DMS 273 (cell line): ENCODE data around the gene RWDD3.

Source experiments
- DNase-seq: peaks from one replicate; lab custom pipeline; 2025; ENCODE audit not compliant: unreplicated experiment; lab: John Stamatoyannopoulos, UW

RWDD3 gene

DNA sequence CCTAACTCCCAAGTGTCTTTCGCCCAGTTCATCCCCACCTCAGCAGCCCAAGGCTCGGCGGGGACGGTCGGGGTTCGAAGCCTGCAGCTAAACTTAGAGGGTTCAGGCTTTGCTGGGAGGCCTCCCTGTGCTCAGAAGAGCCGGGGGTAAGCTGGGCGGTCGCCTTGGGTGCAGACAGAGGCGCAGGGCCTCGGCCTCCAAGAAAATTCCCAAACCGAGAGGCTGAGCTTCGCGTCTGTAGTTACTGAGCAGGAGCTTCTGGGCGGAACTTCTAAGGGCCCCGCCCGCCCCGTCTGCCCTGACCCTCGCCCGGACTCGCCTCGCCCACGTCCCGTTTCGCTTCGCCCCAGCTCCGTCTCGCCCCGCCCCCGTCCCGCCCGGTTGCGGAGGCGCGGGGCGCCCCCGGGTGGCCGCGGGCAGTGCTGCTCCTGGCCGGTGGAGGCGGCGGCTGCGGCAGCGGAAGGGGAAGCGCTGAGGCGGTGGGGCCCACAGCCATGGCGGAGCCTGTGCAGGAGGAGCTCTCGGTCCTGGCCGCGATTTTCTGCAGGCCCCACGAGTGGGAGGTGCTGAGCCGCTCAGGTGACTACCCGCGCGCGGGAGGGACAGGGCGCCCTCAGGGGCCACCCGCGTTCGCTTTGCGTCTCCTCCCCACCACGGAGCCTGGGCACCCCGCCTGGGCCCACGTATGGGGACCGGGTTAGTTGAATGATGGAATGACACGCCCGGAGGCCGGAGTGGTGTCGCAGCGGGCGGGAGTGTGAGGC is at the start of gene RWDD3:
Gene RWDD3 (plus strand): TSS at position 474 of the 764 bp plus-strand sequence. CDS start 21 bp downstream, at position 495.
- DNase-seq, result peak; percentile 97

- no peak for DNase-seq
These were observed 47.9 kb upstream of the RWDD3 start for GRCh38 chr1:95186149-95186548.

DNA sequence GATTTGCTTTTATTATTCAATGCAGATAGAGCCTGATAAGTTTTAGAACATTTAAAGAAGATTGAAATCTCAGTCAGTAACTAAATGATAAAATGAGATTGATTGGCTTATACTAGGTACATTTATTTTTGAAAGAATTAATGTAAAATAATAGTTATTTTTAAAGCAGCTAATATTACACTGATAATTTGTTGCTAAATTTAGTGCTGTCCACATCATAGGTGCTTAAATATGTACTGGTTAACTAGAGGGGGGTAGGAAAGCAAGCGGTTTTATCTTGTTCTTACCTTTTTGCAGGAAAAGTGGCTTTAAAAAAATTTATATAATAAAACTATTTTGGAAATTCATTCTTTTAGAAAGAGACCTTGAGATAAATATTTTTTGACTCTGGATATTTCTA is 40.4 kb upstream of the RWDD3 start:
- DNase-seq, result no peak

DNA sequence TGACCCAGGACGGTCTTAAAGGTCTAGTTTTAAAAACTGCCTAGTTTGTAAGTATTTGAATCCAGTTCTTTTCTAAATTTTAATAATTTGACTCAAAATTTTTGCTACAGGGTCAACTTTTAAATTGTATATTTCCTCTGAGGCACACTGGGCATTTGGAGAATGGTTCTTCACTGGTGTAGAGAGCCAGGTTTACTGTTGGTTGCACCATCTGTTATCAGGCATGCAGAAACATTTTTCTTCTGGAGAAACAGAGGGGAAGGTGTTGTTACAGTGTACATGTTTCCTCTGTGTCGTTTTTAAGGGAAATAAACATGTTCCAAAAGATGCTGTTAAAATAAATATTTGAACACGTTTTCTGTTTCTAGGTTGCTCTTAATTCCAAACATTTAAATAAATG is 39.0 kb upstream of the RWDD3 start:
- DNase-seq, result peak; percentile 61

DNA sequence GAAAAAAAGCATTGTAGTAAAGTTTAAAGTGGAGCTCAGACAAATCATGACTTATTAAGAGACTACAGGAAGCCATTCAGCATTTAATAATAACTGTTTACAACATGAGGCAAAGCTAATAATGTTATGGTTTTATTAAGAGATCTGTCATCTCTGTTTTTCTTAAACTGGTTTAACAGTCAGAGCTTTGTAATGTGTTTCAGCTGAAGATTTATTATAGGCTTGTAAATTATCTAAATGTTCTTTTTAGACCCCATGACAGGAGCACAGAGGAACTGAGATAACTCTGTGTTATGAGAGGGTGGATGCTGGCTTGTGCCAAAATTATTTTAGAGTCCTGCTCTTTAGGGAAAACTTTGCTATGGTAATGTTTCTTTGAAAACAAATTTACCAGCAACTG is 38.0 kb upstream of the RWDD3 start:
- DNase-seq, result no peak

DNA sequence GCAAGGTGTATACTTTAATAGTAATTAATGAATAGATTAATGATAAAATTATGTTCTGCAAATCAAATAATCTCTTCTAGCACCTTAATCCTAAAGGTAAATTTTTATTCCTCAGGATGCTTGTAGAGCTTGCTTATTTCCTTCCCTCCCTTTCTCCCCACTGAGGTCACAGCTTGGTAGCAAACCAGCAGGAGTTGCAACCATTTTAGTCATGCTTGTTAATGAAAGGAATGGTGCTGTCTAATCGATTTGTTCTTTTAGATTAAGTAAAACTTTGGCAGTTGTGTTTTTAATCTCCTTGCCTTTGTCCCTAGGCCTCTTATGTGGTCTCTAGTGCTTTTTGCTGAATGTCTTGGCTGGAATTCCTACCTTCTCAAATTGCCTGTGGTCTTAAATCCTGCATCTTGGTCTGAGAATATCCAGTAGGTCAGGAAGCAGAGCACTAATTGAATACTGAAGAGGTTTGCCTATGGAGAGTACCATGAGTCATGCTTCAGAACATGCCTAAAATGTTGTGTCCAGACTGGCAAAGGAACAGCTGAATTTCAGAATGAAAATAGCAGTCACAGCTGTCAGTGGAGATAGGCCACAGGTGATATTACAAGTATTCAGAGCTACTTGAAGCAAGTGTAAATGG is 36.3 kb upstream of the RWDD3 start:
- peak; percentile 72 for DNase-seq

DNA sequence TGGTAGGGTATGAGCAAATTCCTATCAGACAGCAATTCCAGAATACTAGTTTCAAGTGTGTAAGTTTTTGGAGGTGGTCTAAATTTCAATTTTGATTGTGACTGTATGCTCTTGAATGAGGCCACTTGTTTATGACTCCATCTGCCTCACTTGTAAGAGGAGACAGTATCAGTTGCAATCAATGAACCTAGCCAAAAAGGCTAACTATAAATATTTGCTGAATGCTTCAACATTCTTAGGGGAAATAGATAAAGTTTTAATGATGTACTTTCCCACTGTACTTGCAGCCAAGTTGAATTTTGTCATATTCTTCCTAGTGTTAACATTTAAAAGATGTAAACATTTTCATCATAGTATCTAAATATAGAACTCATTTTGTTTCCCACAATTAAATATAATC is 32.1 kb upstream of the RWDD3 start:
- DNase-seq, result no peak

DNA sequence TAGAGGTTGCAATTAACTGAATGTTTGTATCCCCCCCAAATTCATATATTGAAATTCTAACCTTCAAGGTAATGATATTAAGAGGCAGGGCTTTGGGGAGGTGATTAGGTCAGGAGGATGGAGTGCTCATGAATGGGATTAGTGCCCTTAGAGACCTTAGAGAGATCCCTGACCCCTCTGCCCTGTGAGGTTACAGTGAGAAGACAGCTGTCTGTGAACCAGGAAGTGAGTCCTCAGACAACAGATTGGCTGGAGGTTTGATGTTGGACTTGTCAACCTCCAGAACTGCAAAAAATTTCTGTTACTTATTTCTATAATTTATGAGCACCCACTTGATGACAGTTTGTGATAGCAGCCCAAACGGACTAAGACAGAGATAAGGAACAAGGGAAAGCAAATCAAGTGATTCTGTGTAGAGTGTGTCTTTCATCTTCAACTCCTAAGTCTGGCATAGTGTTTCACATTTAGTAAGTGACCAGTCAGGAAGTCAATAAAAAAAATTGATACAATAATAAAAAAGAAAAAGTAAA is 30.0 kb upstream of the RWDD3 start:
- DNase-seq, result no peak

DNA sequence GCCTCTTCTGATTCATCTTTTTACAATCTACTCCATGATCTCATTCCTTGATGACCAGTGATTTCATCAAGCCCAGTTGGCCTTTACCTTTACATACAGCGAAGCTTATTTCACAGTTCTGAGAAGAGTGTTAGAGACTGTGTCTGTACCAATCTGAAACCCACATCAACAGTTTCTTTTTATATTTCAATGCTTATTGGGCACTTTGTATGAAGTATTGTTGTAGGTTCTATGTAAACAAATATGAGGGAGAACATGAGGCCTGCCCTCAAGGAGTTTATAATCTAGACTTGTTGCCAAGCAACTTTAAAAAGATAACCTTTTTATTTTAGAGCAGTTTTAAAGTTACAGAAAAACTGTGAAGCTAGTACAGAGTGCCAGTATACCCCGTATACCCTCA is 27.5 kb upstream of the RWDD3 start:
- no peak for DNase-seq

- peak; percentile 60 for DNase-seq
These were observed 26.6 kb upstream of the RWDD3 start for GRCh38 chr1:95207223-95207935.

GRCh38 chr1:95208876-95209275 is 25.1 kb upstream of the RWDD3 start:
- DNase-seq, result no peak

DNA sequence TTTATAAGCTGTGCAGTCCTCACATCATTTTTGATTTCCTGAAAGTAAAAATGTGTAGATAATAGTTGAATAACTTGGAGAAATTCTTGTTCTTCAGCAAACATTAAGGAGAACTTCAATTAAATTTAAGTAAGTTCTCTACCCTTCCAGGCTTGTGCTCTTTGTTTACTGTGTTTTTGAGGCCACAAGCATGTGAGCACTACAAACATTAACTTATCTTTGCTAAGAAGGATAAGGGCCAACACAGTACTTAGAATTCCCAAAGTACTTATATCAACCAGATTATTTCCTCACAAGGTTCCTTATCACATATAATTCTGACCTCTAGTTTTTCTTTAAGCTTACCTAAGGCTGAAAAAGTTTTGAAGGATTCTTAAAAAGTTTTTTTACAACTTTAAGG is 24.7 kb upstream of the RWDD3 start:
- no peak for DNase-seq

GRCh38 chr1:95216292-95216990 is 17.6 kb upstream of the RWDD3 start:
- DNase-seq, result no peak

DNA sequence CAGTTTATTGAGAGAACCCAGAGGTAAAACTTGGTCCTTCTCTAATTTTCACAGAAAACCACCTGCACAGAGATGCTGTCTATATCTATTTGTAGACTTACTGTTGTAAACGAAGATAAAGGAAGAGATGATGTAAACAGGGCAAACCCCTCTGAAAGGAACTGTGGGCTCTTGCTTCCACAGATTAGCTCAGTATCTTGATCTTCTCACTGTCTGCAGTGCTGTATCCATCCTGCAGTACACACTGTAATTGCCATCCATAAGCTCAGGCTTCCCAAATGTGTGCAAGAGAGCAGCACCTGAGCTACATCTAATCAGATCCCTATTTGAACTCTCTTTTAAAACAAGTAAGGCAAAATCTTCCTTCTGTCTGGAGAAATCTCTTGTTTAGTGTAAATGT is 16.6 kb upstream of the RWDD3 start:
- no peak for DNase-seq

DNA sequence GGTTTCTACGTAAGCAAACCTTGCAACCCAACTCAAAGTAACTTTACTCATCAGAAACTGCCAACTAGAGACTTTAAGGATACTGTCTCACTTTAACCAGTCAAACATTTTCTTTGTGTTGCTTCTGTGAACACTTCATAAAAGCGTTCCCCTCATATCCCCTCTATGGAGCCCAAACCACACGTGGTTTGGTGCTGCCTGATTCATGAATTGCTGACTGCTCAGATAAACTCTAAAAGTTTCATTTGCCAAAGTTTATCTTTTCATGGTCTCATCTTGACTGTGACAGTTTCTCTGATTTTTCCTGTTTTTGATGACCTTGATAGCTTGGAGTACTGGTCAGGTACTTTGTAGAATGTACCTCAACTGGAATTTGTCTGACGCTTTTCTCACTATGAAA is 14.6 kb upstream of the RWDD3 start:
- DNase-seq, result no peak

- no peak for DNase-seq
These were observed 12.7 kb upstream of the RWDD3 start for GRCh38 chr1:95221306-95221705.

DNA sequence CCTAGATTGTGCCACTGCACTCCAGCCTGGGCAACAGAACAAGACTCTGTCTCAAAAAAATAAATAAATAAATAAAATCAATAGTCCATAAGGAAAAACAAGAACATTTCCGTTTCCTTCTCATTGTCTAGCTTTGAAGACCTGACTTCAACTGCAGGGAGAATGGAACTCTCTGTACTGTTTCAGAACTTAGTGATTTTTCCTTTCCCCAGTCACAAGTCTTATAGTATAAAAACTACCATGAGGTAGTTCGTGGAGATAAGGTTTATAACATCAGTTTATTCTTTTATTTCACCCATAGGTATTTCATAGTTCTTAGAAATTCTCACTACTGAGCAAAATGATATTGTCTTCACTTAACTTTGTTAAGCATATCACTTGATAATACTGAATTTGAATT is 11.4 kb upstream of the RWDD3 start:
- no peak for DNase-seq

GRCh38 chr1:95223110-95223509 is 10.9 kb upstream of the RWDD3 start:
- no peak for DNase-seq

DNA sequence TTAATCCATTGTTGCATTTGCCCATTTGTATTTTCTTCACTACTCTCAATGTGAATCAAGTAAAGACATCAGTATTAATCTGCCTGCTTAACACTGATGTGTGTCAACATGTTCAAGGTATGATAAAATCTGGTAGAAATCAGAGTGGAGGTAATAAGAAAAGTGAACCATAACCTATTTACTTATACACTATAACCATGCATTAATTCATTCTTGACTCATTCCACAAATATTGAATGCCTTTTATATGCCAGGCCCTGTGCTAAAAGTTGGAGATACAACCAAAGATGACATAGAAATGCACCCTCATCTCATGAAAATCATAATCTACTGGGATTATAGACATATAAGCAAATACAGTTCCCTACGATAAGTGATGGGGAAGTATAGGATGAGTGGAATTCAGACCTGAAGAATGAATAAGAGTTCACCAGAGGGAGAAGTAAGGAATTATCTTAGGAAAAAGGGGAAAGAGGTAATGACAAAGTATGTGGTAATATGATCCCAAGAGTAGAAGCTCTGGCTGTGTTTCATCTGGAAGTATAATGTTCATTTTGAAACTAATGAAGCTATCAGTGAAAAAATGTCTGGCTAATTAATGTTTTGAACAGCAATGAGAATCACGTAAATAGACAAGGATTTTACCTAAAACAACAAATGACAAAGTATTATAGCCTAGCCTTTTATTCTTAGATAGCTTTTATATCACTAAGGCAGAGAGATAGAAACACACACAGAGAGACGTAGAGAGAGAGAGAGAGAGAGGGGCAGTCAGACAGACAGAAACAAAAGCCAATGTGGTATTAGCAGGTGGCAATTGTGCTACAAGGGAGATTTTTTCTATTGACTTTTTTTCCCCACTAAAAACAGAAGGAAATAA is 7.0 kb upstream of the RWDD3 start:
- no peak for DNase-seq

GRCh38 chr1:95229037-95229436 is 5.0 kb upstream of the RWDD3 start:
- no peak for DNase-seq
